ENCODE results near the gene PTS.

DNA sequence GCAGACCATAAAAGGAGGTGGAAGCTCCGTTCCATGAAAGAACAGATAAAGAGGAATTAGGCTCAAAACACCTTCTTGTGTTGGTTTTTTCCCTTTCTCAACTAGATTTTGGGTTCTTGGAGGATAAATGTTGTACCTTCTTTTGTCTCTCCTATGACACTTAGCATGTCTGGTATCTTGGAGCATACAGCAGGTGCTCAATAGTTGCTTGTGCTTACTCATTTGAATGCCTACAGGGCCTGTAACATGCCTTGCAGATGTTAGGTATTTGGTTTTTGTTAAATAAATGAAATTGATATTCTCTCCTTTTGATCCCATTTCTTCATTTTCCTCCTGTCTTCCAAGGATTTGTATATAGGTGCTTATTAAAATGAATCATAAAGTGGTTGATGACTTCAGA is 50.8 kb downstream of the PTS start:
- TF ChIP-seq POLR2AphosphoS5 (IDR thresholded peaks at IDR 0.05; ENCODE audit: low read depth, low read length) (no peak), POLR2A (IDR thresholded peaks at IDR 0.05; ENCODE audit: low read depth, low read length) (no peak), TAF1 (IDR thresholded peaks at IDR 0.05; ENCODE audit: low read depth, low read length) (no peak), SPI1 (IDR thresholded peaks at IDR 0.05; ENCODE audit: low read depth, low read length) (no peak)
